ENCODE measurements around the gene TENM4. TPM values are rescaled to one million over a fixed set of nuclear protein-coding genes. Genes with fewer than 3 reads are reported as not detected.

The TENM4 gene
- total RNA-seq, 1 donor: 10.4 TPM

GRCh38 chr11:78972177-78972576 lies 468.7 kb downstream of the TENM4 start:
- no peak for DNase-seq (ENCODE audit: low read depth)
- H3K4me3 ChIP-seq (ENCODE audit: low read depth, low read length): no peak overlapping the region
- TF ChIP-seq CTCF (IDR thresholded peaks at IDR 0.05; ENCODE audit: insufficient read depth, low read depth, low read length): no peak

DNA sequence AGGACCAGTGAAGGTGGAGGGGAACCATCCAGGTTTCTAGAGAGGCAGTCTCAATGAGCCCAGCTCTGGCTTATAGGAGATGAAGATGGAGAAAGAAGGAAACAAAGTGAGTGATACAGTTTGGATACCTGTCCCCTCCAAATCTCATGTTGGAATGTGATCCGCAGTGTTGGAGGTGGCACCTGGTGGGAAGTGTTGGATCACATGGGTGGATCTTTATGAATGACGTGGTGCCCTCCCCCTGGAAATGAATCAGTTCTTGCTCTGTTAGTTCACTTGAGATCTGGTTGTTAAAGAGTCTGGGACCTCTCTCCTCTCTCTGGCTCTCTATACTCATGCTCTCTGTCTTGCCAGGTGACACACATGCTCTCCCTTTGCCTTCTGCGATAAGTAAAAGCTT lies 473.0 kb downstream of the TENM4 start:
- no peak overlapping the region for H3K4me3 ChIP-seq (ENCODE audit: low read depth, low read length)
- DNase-seq (ENCODE audit: low read depth): no peak
- TF ChIP-seq CTCF (IDR thresholded peaks at IDR 0.05; ENCODE audit: insufficient read depth, low read depth, low read length): no peak

DNA sequence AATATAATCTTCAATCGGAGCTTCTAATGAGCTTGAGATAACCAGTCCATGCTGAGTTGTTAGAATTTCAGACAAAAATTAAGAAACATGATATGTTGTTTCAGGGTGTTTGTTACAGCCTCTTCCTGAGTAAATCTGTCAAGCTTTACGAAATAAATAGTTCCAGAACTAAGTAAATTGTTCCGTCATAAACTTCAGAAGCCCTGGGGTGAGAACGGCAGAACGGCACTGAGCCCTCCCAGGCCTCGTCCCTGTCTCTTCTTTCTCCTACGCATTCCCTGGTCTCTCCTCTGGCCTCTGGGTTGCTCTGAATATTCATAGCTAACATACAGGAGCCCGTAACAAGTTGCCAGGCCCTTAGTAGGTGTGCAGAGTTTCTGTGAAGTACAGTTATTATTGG lies 475.4 kb downstream of the TENM4 start:
- no peak overlapping the region for H3K4me3 ChIP-seq (ENCODE audit: low read depth, low read length)
- TF ChIP-seq CTCF (IDR thresholded peaks at IDR 0.05; ENCODE audit: insufficient read depth, low read depth, low read length): no peak
- peak; percentile 16 for DNase-seq (ENCODE audit: low read depth)

DNA sequence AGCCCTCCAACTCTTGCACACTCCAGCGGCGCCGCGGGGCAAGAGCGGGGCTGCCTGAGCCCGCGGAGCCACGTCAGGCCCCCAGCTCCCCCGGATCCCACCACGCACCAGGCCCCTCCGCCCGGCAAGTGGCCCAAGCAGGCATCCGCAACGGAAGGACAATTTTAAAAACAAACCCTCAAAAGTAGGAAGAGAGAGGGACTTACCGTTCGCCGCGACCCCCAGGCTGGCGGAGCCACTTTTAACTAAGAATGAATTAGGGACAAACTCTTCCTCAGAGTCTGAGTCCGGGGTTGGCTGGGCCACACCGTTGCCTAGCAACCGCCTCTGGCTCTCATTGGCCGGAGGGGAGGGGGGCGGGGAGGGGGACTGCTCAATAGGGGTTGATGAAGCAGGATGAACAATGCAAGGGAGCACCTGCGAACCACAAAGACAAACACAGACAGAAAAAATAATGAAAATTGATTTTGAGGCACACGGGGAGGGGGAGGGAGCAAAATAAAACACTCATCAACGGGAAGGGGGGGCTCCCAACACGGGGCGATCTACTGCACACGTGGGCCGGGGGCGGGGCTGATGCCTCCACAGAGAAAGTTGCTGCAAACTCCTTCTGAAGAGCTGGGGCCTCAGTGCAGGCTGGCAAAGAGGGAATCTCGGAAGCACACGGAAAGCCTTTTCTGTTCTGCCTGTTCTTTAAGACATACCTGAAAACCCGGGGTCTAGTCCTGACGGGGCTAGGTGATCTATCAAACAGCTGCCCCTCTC lies 478.7 kb downstream of the TENM4 start:
- DNase-seq (ENCODE audit: low read depth): no peak
- no peak overlapping the region for H3K4me3 ChIP-seq (ENCODE audit: low read depth, low read length)
- TF ChIP-seq CTCF (IDR thresholded peaks at IDR 0.05; ENCODE audit: insufficient read depth, low read depth, low read length): no peak

GRCh38 chr11:78961247-78961646 lies 479.6 kb downstream of the TENM4 start:
- DNase-seq (ENCODE audit: low read depth): peak; percentile 23
- H3K4me3 ChIP-seq (ENCODE audit: low read depth, low read length): no peak overlapping the region
- peak; percentile 44 for TF ChIP-seq CTCF (IDR thresholded peaks at IDR 0.05; ENCODE audit: insufficient read depth, low read depth, low read length)

DNA sequence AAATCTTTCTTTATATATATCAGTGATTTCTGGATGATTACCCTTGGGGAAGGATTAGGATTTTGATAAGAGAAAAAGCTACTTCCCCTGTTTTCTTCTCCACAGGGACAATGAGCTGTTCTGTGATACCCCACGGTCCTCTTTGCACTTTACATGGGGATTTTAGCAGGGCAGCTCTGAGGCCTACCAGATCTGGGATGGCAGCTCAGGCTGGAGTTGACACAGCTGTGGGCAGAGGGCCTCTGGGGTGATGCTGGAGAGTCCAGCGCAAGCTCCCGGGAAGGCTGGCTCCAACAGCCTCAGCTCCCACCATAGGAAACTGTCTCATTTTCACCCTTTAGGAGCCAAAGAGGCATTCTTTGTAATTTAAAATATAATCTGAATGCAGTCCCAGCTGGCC lies 482.4 kb downstream of the TENM4 start:
- DNase-seq (ENCODE audit: low read depth): no peak
- no peak for TF ChIP-seq CTCF (IDR thresholded peaks at IDR 0.05; ENCODE audit: insufficient read depth, low read depth, low read length)
- H3K4me3 ChIP-seq (ENCODE audit: low read depth, low read length): no peak overlapping the region
